HG03378 (cell line): ENCODE data around the gene DTYMK.
"Not testable (repeated sequence)": the region's sequence is repeated elsewhere in the genome, so short reads cannot be mapped to it uniquely, and the experiment has no call there.

Experiments
- ATAC-seq: cut with Tn5 transposase; IDR thresholded peaks from one replicate; pipeline ENCODE4 v1.9.1; 2021; ENCODE audit warnings: mild to moderate bottlenecking, moderate library complexity; ENCODE audit not compliant: unreplicated experiment

DTYMK gene, protein sequence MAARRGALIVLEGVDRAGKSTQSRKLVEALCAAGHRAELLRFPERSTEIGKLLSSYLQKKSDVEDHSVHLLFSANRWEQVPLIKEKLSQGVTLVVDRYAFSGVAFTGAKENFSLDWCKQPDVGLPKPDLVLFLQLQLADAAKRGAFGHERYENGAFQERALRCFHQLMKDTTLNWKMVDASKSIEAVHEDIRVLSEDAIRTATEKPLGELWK

DNA sequence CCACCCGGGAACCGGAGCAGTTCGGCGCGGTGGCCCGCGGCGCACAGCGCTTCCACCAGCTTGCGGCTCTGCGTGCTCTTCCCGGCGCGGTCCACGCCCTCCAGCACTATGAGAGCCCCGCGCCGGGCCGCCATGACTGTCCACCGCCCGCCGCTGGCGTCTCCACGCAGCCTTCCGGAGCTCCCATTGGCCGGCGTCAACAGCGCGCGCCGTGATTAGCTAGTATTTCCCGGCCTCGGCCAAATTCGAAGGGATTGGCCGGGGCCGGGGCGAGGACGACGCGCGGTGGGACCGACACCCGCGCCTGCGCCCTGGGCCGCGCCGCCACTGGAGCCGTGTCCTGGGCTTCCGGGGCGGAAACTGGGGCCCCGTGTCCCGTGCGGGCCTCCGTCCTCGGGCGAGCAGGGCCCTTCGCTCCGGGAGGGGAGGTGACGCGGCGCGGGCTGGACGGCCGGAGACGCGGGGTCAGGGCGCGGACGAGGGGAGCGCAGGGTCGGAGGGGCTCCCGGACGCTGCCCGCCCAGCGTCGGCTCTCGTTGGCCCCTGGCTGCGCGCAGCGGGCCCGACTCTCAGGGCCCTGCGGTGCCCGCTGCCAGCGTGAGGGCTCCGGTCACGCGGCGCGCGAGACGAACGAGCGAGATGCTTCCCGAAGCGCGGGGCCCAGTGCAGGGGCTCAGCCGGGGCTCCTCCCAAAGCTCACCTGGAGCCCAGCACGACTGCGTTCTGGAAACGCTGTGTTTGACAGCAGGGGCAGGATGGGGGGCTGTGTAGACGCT is at the start of gene DTYMK:
Gene DTYMK, minus strand, starts transcription at position 166 of the 776 bp plus-strand sequence. Its CDS starts 32 bp downstream, at position 134.
- peak; percentile 85 for ATAC-seq

GRCh38 chr2:241736111-241736510 is 49.5 kb upstream of the DTYMK start:
- no peak for ATAC-seq

GRCh38 chr2:241734467-241735208 is 48.0 kb upstream of the DTYMK start, which contains the start of gene D2HGDH:
D2HGDH (plus strand) TSS chr2:241734630; CDS start chr2:241735225, 595 bp downstream.
- no peak for ATAC-seq

- no peak for ATAC-seq
These were observed 47.5 kb upstream of the DTYMK start for GRCh38 chr2:241734208-241734466.

DNA sequence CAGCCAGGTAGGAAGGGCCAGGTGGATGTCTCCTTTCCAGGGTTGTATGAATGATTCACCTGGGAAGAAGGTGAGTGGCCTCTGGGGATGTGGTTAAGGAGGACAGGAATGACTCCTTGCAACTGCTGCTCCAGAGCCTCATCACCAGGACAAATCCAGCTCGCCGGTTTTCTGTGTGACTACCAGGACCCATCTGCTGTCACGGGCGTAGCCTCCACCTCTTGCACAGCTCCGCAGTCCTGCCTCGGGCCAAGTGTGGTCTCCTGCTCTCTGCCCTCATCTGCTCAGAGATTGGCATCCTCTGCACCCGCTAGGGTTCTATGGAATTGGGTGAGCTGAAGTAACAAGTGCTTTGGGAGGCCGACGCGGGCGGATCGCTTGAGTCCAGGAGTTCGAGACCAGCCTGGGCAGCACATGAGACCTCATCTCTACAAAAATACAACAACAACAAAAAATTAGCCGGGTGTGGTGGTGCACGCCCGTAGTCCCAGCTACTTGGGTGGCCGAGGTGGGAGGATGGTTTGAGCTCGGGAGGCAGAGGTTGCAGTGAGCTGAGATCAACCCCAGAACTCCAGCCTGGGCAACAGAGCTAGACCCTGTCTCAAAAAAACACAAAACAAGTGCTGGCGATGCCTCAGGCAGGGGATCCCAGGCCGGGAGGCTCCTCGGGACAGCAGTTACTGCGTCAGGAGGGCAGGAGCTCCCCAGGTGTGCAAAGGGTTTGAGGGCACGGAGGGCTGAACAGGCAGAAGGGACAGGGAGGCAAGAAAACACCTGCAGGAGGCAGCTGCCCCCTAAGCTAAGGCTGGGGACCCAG is 47.0 kb upstream of the DTYMK start:
- ATAC-seq = no peak

DNA sequence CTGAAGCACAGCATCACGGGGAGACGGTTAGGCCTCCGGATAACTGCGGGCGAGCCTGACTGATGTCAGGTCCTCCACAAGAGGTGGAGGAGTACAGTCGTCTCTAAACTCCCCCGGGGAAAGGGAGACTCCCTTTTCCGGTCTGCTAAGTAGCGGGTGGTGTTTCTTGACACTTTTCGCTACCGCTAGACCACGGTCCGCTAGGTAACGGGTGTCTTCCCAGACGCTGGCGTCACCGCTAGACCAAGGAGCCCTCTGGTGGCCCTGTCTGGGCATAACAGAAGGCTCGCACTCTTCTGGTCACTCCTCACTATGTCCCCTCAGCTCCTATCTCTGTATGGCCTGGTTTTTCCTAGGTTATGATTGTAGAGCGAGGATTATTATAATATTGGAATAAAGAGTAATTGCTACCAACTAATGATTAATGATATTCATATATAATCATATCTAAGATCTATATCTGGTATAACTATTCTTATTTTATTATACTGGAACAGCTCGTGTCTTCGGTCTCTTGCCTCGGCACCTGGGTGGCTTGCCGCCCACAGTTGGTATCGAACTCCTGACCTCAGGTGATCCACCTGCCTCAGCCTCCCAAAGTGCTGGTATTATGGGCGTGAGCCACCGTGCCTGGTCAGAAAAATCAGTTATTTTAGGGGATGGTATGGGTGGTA is 46.0 kb upstream of the DTYMK start:
- ATAC-seq = not testable (repeated sequence)

DNA sequence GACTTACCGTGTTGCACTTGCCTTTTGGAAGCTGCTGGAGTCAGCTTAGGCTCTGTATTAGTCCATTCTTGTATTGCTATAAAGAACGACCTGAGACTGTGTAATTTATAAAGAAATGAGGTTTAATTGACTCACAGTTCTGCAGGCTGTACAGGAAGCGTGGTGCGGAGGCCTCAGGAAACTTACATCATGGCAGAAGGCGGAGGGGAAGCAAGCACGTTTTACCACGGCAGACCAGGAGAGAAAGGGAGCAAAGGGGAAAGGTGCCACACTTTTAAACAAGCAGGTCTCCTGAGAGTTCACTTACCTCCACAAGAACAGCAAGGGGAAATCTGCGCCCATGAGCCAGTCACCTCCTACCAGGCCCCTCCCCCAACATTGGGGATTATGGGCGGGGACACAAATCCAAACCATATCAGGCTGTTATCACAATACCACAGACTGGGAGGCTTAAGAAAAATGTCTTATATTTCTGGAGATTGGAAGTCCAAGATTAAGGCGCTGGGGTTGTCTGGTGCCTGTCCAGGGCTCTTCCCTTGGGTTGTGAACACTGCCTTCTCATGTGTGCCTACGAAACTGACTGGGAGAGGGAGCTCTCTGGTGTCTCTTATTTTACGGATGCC is 44.2 kb upstream of the DTYMK start:
- ATAC-seq = no peak

- ATAC-seq = no peak
These were observed 43.3 kb upstream of the DTYMK start for GRCh38 chr2:241729868-241730267.

DNA sequence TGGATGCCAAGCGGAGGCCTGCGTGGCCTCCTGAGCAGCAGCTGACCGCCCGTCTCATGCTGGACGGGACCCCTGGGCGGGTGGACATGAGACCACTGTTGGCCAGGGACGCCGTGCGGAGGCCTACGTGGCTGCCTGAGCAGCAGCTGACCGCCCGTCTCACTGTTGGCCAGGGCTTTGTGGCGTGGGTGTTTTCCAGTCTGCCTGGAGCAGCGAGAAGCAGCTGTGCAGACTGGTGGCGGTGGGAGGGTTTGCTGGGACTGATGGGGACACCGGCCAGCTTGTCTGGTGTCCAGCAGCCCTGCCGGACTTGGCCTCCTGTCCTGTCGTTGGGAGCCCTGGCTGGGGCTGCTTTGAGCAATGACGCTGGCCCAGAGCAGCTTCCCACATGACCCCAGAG is 42.0 kb upstream of the DTYMK start:
- no peak for ATAC-seq

DNA sequence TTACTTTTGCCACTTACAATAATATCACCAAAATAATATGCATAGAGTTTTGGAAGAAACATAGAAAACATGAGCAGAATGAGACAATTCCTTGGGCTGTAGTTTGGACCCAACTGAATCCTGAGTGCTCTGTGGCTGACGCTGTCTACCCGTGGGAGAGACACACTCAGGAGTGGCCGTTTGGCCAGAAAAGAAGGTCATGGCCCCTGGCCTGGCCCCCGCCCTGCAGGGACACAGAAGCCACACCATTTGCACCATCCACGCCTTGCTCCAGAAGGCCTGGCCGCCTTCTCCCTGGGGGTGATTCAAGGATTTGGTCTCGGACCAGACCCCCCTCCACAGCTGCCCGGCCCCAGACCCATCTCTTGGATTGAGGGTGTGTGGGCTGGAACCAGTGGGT is 41.4 kb upstream of the DTYMK start:
- no peak for ATAC-seq

DNA sequence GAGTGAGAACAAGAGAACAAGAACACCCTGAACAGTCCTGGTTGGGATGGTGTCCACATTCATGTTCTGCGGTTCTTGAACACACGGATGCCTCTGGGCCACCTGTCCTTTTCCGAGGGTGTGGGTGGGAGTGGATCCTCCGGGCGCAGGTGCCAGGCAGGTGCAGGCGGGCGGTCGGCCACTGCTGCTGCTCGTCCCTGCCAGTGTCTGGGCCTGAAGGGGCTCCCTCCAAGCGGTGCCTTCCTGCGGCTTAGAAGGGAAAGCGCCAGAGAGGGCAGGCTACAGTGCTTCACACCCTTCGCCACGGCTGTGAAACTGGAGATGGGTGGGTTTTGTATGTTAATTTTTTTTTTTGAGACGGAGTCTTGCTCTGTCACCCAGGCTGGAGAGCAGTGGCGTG is 39.8 kb upstream of the DTYMK start:
- no peak for ATAC-seq

- no peak for ATAC-seq
These were observed 38.6 kb upstream of the DTYMK start for GRCh38 chr2:241724975-241725870.

- no peak for ATAC-seq
These were observed 37.8 kb upstream of the DTYMK start for GRCh38 chr2:241724259-241724974.

DNA sequence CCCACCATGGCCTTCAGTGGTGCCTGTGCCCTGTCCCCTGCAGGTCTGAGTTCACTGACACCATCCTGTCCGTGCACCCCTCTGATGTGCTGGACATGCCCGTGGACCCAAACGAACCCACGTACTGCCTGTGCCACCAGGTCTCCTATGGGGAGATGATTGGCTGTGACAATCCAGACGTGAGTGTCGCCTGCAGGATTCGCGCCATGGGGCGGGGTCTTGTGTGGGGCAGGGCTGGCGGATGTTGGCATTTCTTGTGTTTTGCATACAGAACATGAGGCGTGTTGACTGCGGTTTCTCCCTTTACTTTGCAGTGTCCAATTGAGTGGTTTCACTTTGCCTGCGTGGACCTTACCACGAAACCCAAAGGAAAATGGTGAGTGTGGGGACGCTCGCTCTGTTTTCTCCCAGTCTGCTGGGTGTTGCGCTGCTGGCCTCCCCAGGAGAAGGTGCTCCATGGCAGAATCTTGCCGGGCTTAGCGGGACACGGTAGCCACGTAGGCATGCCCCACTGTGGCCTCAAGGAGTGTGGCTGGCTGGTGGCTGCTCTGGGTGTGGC is 36.4 kb upstream of the DTYMK start:
- ATAC-seq = no peak

DNA sequence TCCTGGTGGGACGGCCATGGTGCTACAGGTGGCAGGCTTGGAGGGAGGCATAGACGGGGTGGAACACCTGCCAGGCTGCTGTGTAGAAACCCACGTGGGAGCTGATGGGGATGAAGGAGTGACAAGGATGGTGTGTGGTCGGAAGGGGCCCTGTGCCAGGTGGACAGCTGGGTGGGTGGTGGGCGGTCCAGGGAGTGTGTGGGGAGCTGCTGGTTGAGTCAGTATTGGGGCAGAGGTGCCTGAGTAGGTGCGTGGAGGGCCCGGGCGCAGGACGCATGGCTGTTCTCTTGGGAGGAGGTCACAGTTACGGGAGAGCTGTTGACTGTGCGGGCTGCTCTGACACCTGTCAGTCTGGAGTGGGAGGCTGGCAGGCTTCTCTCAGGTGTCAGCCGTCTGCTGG is 35.2 kb upstream of the DTYMK start:
- ATAC-seq = no peak

- no peak for ATAC-seq
These were observed 33.9 kb upstream of the DTYMK start for GRCh38 chr2:241720560-241720959.

DNA sequence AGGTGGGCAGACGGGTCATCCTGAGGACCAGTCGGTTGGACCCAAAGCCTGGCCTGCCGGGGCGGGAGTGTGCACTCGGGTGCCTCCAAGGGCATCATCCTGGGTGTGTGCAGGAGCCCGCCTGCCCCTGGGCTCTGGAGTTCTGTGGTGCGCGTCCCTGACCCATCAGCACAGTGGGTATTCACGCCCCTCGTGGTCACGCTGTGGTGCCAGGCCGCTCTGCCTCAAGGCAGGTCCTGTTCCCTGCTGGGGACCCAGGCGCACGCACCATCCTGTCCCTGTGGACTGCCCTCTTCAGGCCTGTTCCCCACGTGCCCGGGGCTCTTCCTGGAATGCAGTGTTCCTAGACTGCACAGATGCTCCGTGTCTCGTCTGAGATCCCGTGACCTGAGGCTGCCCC is 33.5 kb upstream of the DTYMK start:
- no peak for ATAC-seq

GRCh38 chr2:241719093-241719492 is 32.5 kb upstream of the DTYMK start:
- no peak for ATAC-seq
